ENCODE data around the gene SPPL2B. TPM values are rescaled to one million over a fixed set of nuclear protein-coding genes. Genes with fewer than 3 reads are reported as not detected.

Gene SPPL2B
- total and polyA plus RNA-seq, 9 of the 15 experiments (the other 6 are each of a cell fraction or from before 2014, with no cell fraction given): 0.20 to 81.2 (median 15.1) TPM

DNA sequence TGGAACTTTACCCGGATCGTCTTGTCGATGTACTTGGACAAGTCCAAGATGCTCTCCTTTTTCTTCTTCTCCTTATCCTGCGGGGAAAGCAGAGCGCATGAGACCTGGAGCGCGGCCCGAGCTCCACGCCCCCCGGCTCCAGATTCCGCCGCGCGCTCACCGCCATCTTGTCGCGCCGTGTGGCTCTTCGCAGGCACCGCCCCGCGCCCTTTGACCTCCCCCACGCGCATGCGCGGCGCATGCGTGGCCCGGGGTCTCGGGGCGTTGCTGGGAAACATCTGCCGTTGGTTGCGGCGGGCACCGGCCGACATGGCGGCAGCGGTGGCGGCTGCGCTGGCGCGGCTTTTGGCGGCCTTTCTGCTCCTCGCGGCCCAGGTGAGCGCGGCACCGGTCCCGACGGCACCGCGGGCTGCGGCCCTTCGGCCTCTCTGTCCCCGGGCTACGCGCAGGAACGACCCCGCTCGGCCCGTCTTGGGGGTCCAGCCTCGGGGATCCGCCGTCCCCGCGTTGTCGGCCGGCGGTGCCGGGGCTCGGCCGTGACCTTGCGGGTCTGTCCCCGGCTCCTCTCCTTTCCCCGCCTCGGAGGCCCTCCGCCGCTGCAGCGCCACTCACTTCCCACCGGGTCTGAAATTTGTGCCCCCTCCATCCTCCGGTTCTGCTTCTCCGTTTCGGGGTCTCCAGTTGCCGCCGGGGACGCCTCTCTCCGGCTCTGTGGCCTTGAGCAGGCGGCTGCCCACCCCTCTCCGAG is at the start of gene SPPL2B, which contains the start of gene LSM7 (continued):
- no peak for TF ChIP-seq PTRF (tag; IDR thresholded peaks at IDR 0.05)
- TF ChIP-seq, protein P1, sequence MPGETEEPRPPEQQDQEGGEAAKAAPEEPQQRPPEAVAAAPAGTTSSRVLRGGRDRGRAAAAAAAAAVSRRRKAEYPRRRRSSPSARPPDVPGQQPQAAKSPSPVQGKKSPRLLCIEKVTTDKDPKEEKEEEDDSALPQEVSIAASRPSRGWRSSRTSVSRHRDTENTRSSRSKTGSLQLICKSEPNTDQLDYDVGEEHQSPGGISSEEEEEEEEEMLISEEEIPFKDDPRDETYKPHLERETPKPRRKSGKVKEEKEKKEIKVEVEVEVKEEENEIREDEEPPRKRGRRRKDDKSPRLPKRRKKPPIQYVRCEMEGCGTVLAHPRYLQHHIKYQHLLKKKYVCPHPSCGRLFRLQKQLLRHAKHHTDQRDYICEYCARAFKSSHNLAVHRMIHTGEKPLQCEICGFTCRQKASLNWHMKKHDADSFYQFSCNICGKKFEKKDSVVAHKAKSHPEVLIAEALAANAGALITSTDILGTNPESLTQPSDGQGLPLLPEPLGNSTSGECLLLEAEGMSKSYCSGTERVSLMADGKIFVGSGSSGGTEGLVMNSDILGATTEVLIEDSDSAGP (CRISPR knock-in tag; IDR thresholded peaks at IDR 0.05): no peak
- TF ChIP-seq ARNT (IDR thresholded peaks at IDR 0.05): no peak
- TF ChIP-seq SMC3 (conservative IDR thresholded peaks at IDR 0.05; ENCODE audit: insufficient read depth, low read depth, low read length): no peak
- peak; percentile 88 for TF ChIP-seq NKRF (IDR thresholded peaks at IDR 0.05; ENCODE audit: borderline replicate concordance)
- TF ChIP-seq NR2C2 (CRISPR knock-in tag; IDR thresholded peaks at IDR 0.05): peak; percentile 99
- TF ChIP-seq NR2C2 (tag; IDR thresholded peaks at IDR 0.05): peak; percentile 99
- no peak for TF ChIP-seq ZNF695 (CRISPR knock-in tag; IDR thresholded peaks at IDR 0.05)
- peak; percentile 84 for TF ChIP-seq CXXC5 (CRISPR knock-in tag; IDR thresholded peaks at IDR 0.05)
- no peak for TF ChIP-seq ZNF639 (CRISPR knock-in tag; conservative IDR thresholded peaks at IDR 0.05 in 1 of 2, IDR thresholded peaks at IDR 0.05 in 1 of 2)
- no peak for TF ChIP-seq NR0B1 (IDR thresholded peaks at IDR 0.05; ENCODE audit: partially characterized antibody)
- no peak for TF ChIP-seq ZNF175 (CRISPR knock-in tag; IDR thresholded peaks at IDR 0.05; ENCODE audit: low read depth)
- no peak for TF ChIP-seq ZNF740 (CRISPR knock-in tag; IDR thresholded peaks at IDR 0.05)
- TF ChIP-seq ZNF740 (tag; IDR thresholded peaks at IDR 0.05): no peak
- no peak for TF ChIP-seq SREBF2 (CRISPR knock-in tag; IDR thresholded peaks at IDR 0.05)
- TF ChIP-seq CREBBP (IDR thresholded peaks at IDR 0.05; ENCODE audit: low read depth, low read length): no peak
- no peak; the same call in 1 of the 2 replicates for TF ChIP-seq RFX1 (IDR thresholded peaks at IDR 0.05)
- TF ChIP-seq FOXK2 (conservative IDR thresholded peaks at IDR 0.05 in 1 of 2, IDR thresholded peaks at IDR 0.05 in 1 of 2; ENCODE audit: low read depth in 2 of 2): peak in 1 of 2 experiments; percentile 58; a peak in 3 of 4 replicates
- no peak for TF ChIP-seq FOXA3 (CRISPR knock-in tag; conservative IDR thresholded peaks at IDR 0.05 in 1 of 2, IDR thresholded peaks at IDR 0.05 in 1 of 2)

Data from K562 (cell line).